ENCODE results near the gene STXBP5L. TPM values are rescaled to one million over a fixed set of nuclear protein-coding genes. Genes with fewer than 3 reads are reported as not detected.
"Not testable (repeated sequence)": the region's sequence is repeated elsewhere in the genome, so short reads cannot be mapped to it uniquely, and the experiment has no call there.

The STXBP5L gene
- total RNA-seq, 4 donors from 2014 or later = not detected

GRCh38 chr3:120894316-120895057 lies 13.5 kb upstream of the STXBP5L start:
- no peak for DNase-seq (ENCODE audit: low spot score)
- ATAC-seq (ENCODE audit: low FRiP score) = no peak
- TF ChIP-seq CTCF (IDR thresholded peaks at IDR 0.05) = no peak

- DNase-seq (ENCODE audit: low spot score); ATAC-seq (ENCODE audit: low FRiP score): not testable (repeated sequence)
These were observed 6.3 kb upstream of the STXBP5L start for GRCh38 chr3:120901716-120902115.

- TF ChIP-seq CTCF (IDR thresholded peaks at IDR 0.05) = no peak
- no peak for ATAC-seq (ENCODE audit: low FRiP score)
- no peak for DNase-seq (ENCODE audit: low spot score)
These were observed 4.8 kb upstream of the STXBP5L start for GRCh38 chr3:120903221-120903620.

GRCh38 chr3:120907659-120908029 lies 361 bp upstream of the STXBP5L start:
- TF ChIP-seq CTCF (IDR thresholded peaks at IDR 0.05) = no peak
- ATAC-seq (ENCODE audit: low FRiP score) (no peak), DNase-seq (ENCODE audit: low spot score) (no peak)

- TF ChIP-seq CTCF (IDR thresholded peaks at IDR 0.05) = no peak
- DNase-seq (ENCODE audit: low spot score) (no peak), ATAC-seq (ENCODE audit: low FRiP score) (no peak)
These were observed 993 bp downstream of the STXBP5L start for GRCh38 chr3:120908795-120909601.

GRCh38 chr3:120909602-120909878 lies 1.5 kb downstream of the STXBP5L start:
- no peak for DNase-seq (ENCODE audit: low spot score)
- ATAC-seq (ENCODE audit: low FRiP score) = no peak
- TF ChIP-seq CTCF (IDR thresholded peaks at IDR 0.05) = no peak

GRCh38 chr3:120926146-120926545 lies 18.1 kb downstream of the STXBP5L start:
- DNase-seq (ENCODE audit: low spot score) (no peak), ATAC-seq (ENCODE audit: low FRiP score) (no peak)
- no peak for TF ChIP-seq CTCF (IDR thresholded peaks at IDR 0.05)

Data from omental fat pad (tissue), 4 donors.